ENCODE data around the gene ADGRG4.
"Not testable (repeated sequence)": the region's sequence is repeated elsewhere in the genome, so short reads cannot be mapped to it uniquely, and the experiment has no call there.

Gene ADGRG4

GRCh38 chrX:136395271-136395670 lies 94.5 kb downstream of the ADGRG4 start:
- DNase-seq, result no peak

DNA sequence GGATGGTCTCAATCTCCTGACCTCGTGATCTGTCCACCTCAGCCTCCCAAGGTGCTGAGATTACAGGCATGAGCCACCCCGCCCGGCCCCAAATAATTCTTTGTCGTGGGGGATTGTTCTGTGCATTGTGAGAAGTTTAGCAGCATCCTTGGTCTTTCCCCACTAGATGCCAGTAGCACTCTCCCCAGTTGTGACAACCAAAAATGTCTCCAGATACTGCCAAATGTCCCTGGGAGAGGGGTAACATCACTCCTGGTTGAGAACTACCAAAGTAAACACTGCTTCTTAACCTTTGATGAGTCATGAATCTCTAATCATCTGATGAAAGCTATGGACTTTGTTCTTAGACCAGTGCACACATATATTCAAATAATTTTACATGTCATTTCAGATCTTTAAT lies 96.2 kb downstream of the ADGRG4 start:
- DNase-seq, result no peak

DNA sequence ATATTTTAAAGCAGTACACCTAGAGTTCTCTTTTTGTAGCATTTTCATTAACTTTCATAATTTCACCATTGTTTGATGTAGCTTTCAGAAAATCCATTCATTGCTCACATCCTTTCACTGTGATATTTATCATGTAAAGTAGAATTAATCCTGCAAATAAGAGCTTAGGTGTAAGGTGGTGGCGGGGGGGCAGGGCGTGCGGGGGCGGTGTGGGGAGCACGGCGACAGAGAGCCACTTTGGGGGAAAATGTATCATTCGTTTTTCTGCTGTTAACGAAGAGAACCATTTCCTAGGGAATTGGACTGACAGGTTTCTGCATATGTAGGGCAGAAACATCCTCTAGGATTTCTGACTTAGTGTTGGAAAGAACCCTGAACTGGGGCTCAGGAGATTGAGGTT lies 104.4 kb downstream of the ADGRG4 start:
- no peak for DNase-seq

GRCh38 chrX:136417806-136418205 lies 117.0 kb downstream of the ADGRG4 start:
- no peak for DNase-seq

GRCh38 chrX:136421338-136421737 lies 120.6 kb downstream of the ADGRG4 start:
- DNase-seq, result no peak

DNA sequence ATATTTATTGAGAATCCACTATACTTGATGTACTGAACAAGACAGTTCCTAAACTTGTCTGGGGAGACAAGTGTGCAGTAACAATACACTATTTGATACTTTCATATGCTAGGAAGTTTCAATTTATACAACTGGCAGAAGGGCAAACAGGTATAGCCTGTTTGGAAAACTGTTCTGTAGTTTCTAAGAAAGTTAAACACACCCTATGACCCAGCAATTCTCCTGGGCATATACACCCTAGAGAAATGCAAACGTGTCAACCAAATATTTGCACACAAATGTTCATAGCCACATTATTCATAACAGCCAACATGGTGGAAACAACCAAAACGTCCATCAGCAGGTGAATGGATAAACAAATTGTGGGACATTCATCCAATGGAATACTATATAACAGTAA lies 123.0 kb downstream of the ADGRG4 start:
- no peak for DNase-seq

DNA sequence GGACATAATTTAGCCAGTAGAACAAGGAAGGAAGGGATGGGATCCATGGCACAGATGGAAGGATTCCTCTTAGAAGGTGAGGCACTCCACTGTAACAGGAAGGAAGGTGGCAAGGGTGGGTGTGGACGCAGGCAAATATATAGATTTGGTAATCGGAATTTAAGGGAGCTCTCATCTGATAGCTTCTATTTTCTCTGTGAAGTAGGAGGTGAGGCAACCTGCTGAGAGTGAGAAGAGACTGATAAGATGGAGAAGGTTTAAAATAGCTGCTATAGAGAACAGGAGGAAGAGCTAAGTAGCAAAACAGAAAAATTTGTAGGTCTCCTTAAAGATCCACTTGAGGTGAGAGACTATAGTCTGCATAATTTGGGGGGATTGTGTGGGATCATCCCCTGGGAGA lies 125.2 kb downstream of the ADGRG4 start:
- no peak for DNase-seq

GRCh38 chrX:136431625-136432024 lies 130.9 kb downstream of the ADGRG4 start:
- no peak for DNase-seq

DNA sequence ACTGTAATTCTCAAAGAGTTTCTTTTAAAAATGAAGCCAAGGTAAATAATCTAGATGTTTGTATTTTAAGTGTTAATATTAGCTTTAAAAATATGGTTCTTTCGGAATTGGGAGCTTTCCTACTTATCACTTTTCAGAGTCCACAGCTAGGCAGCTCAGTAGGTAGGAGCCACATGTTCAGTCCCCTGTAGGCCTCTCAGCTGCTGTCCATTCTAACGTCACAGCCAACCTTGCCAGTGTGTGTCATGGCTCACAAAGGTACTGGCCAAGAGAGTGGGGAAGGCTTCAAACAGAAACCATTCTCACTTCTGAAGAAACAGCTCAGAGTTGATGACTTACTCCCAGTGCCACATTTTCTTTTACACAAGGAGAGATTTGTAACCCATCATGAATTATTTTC lies 137.0 kb downstream of the ADGRG4 start:
- DNase-seq, result no peak

DNA sequence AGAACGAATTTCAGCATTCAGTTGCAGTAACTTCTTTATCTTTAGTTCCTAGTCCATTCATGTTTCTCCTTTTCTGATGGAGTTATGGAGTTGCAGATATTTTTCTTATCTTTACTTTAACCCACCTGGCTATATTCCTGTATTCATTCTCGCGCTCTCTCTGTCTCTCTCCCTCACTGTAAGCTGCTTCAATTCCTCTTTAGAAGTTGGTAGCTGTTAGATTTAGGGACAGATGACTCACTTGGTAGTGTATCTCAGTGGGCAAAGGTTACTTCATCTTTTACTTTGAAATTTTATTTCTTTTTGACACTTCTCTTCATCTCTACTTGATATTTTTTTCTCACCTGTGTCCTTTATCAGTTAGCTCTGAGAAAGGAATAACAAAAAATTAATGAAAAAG lies 137.4 kb downstream of the ADGRG4 start:
- DNase-seq, result no peak

DNA sequence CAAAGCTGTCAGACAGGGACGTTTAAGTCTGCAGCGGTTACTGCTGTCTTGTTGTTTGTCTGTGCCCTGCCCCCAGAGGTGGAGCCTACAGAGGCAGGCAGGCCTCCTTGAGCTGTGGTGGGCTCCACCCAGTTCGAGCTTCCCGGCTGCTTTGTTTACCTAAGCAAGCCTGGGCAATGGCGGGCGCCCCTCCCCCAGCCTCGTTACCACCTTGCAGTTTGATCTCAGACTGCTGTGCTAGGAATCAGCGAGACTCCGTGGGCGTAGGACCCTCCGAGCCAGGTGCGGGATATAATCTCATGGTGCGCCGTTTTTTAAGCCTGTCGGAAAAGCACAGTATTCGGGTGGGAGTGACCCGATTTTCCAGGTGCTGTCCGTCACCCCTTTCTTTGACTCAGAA lies 144.9 kb downstream of the ADGRG4 start:
- not testable (repeated sequence) for DNase-seq

GRCh38 chrX:136446208-136446607 lies 145.4 kb downstream of the ADGRG4 start:
- DNase-seq, result no peak

DNA sequence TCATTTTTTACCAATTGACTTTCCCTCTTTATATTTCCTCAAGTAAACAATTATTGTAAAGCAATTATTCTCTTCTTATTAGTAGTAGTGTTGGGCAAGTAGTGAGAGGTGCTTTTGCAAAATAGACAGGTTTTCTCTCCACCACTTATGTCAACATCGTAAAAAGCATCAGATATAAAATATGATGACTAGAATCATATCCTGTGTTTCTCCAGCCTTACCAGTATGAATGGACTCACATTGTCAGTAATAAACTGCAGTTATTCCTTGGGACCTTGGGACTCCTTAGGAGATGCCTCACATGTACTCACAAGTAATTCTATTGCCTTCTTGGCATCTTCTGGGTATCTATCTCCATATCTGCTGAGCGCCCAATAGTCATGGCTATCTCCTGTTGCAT lies 146.5 kb downstream of the ADGRG4 start:
- DNase-seq, result no peak

- DNase-seq, result no peak
Observed at GRCh38 chrX:136447968-136448367, 147.2 kb downstream of the ADGRG4 start.

DNA sequence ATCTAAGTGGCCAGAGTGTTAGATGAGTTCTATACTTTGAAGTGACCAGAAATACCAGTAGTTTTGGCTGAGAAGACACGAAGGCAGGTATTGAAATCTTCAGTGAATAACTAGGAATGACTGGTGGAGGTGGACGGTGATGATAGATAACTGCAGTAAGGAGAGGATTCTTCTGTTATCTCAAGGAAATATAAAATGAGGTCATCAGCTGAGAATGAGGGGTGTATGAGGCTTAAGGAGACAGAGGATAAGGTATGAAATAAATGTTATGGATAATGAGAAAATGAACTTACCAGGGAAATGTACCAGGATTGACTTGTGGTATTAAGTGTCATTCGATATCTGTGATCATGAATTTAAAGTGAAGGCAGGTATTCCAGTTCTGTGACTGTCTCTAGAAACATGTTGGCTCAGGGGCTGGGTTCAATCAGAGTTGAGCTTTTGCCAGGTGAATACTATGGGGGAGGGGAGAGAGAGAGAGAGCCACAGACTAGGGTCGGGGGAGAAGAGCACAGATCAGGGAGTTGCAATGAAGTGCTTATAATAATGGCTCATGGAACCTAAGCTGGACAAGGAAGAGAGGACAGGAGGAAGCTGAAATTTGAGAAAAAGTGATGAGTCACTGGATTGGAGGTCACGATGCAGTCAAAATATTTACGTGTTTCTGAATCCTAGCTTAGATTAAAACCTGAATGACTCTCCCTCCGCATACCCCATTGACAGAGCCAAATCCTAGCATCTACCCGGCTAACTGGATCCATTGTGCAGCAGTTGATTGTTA lies 149.5 kb downstream of the ADGRG4 start:
- DNase-seq, result no peak

DNA sequence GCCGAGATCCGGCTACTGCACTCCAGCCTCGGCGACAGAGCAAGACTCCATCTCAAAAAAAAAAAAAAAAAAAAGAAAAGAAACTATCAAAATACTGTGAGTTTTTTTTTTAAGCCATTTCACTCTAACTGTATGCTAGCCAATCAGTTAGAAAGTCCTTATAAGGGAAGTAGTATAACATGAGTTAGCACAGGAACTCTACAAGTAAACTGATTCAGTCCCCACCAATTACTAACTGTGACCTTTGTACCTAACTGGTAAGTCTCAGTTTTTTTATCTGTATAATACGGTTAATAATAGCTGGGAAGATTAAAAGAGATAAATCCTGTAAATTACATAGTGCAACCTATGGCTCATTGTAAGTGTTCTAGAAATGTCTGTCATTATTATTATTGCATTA lies 151.9 kb downstream of the ADGRG4 start:
- no peak for DNase-seq

DNA sequence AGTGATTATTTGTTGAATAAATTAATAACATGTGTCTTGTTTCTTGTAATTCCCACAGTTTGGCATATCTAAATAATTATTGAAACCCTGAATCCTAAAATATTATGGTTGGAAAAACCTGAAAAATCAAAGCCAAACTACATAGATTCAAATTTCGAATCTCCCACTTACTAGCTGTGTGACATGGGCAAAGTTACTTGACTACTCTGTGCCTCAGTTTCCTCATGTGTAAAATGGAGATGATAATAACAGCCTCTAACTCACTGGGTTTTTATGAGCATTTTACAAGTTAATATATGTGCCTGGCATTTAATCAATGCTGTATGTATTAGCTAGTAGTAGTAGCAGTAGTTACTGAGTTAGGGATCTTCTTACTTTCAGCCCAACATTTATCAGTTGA lies 152.4 kb downstream of the ADGRG4 start:
- no peak for DNase-seq

GRCh38 chrX:136453771-136454170 lies 153.0 kb downstream of the ADGRG4 start:
- no peak for DNase-seq

GRCh38 chrX:136456133-136456532 lies 155.4 kb downstream of the ADGRG4 start:
- DNase-seq, result no peak

DNA sequence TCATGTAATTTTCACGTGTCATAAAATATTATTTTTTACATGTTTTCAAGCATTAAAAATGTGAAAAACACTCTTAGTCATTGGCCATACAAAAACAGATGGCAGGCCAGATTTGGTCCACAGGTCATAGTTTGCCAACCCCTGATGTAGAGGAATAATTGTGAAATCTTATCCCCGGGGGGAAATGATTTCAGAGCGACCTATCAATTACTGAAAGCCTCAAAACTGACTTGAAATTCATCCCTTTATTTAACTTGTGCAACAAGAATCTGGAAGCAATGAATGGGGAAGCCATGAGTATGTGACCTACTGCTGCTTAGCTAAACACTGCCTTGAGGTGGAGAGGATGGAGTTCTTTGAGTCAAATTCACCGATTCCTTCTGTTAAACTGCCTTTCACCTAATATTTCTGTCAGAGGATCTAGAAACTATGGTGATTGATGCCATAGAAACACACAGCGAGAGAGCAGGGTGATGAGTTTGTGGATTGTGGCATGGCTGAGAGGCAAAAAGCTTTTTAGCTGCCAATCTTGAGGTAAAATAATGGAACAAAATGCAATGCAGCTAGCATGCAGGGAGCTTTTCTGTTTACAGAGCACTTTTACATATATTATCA lies 156.6 kb downstream of the ADGRG4 start:
- DNase-seq, result no peak

GRCh38 chrX:136464589-136464988 lies 163.8 kb downstream of the ADGRG4 start:
- DNase-seq, result no peak
